GM21360 (cell line): Measurements from ENCODE around the gene NECTIN1.

Experiments
- ATAC-seq: cut with Tn5 transposase; IDR thresholded peaks from one replicate; pipeline ENCODE4 v1.9.1; 2021; ENCODE audit warnings: mild to moderate bottlenecking, moderate library complexity; ENCODE audit not compliant: unreplicated experiment

The NECTIN1 gene

DNA sequence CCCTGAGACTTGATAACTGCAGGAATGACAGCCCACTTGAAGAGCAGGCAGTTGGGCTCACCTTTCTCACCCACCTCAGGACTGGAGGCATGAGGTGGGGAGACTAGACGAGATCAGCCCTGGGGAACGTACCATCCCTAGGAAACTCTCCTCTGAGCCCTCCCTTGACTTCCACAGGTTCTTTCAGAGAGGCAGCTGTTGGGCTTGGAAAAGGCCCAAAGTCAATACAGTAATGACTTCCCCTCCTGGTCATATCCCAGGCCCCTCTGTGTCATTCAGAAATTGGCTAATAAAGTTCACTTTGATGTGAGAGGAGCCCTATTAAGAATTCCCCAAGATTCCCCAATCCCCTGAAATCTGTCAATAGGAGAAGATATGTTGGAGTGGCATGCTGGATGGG, 5.8 kb upstream of the NECTIN1 start:
- ATAC-seq, result no peak

DNA sequence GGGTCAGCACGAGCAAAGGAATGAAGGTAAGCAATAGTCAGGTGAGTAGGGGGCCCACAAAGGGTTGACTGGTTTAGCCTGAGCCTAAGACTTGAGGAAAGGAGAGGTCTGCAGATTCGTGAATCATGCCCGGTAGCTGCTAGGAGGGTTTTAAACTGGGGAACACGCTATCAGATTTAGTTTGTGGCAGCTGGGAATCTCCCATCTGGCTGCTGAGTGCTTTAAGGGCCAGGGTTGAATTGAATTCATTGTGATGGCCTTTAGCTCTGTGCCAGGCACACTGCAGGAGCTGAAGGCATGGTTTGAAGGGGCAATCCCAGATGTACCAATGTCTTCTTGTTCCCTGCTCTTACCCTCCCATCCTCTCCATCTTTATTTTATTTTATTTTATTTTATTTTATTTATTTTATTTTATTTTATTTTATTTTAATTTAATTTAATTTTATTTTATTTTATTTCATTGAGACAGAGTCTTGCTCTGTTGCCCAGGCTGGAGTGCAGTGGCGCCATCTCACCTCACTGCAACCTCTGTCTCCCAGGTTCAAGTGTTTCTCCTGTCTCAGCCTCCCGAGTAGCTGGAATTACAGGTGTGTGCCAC, 1.9 kb upstream of the NECTIN1 start:
- ATAC-seq, result no peak

DNA sequence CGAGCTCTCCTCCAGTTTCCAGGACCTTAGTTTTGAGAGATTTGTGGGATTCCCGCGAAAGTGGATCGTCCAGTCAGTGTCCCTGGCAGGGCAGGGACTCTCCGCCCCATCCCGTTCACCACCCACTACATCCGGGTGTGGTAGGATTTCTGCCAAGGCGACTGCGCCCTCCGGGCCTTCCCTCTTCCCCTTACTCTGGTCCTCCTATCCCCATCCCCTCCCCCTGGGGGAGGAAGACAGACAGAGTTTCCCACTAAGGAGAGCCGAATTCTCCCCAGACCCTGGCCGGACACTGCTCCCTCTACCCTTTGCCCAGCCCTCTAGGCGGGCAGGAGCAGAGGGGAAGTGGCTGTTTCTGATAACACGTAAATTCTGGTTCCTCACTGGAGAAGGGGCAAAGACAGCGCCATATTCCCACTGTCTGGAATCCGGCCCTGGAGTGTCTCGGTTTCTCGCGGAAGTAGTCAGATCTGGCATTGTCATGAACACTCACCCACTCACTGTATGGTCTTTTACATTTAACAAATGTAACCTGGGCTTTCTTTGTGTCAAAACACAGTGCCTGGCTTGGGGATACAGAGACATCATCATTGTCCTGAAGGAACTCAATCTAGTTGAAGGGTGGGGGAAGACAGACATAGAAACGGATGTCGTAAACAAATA, 1.1 kb upstream of the NECTIN1 start:
- ATAC-seq, result no peak

DNA sequence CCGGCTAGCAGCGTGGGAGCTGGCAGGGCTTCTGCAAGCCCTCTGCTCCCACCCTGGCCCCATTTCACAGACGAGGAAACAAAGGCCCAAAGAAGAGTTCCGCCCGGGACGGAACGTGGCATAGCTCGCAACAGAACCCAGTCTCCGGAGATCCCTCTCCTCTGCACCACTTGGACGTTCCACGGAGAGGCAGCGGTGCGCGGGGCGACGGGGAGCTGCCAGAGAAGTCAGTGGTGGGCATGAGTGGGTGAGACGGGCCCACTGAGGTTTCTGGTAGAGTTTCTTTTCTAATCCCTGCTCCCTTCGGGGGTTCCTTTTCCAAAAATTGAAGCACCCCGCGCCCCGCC, 554 bp upstream of the NECTIN1 start:
- peak; percentile 11 for ATAC-seq

DNA sequence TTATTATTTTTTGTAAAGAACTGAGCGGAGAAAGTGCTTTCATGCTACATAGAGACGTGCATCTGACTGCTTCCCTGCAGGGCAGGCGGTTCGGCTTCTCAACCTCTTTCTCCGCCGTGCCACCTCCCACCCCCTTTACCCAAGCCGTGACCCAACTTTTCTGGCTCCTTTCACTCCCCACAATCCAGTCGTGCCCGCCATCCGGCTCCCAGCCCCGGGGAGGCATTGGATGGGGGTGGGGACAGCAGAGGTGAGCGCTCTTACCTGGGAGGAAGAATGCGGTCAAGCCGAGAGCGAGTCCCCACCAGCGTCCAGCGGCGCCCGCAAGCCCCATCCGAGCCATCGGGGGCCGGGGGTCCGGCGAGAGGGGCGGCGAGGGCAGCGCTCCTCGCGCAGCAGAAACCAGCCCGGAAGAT, 781 bp downstream of the NECTIN1 start:
- ATAC-seq, result no peak

DNA sequence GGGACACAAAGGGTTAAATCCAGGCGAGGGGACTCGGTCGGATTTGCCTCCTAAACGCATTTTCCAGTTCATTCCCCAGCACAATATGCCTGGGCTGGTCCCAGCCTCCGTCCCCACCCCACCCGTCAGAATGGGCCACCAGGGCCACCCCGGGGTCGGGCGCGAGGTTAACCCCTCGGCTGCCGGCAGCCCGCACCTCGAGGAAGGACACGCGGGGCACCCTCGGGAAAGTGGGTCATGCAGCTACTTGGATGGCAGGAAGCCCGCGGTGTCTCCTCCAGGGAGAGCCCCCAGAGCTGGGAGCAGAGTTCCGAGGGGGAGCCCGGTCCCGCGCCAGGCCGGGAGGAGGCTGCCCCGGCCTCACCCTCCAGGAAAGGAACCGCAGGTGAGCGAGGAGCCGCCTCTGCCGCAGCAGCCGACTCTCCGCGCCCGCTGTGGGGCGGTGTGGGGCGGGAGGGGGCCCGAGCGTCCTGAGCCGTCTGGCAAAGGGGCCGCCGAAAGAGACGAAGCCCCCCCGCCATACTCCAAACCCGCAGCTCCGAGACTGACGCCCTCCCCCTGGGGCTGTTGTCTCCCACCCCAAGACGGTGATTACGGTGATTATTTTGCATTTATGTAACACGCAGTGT, 1.4 kb downstream of the NECTIN1 start:
- no peak for ATAC-seq

DNA sequence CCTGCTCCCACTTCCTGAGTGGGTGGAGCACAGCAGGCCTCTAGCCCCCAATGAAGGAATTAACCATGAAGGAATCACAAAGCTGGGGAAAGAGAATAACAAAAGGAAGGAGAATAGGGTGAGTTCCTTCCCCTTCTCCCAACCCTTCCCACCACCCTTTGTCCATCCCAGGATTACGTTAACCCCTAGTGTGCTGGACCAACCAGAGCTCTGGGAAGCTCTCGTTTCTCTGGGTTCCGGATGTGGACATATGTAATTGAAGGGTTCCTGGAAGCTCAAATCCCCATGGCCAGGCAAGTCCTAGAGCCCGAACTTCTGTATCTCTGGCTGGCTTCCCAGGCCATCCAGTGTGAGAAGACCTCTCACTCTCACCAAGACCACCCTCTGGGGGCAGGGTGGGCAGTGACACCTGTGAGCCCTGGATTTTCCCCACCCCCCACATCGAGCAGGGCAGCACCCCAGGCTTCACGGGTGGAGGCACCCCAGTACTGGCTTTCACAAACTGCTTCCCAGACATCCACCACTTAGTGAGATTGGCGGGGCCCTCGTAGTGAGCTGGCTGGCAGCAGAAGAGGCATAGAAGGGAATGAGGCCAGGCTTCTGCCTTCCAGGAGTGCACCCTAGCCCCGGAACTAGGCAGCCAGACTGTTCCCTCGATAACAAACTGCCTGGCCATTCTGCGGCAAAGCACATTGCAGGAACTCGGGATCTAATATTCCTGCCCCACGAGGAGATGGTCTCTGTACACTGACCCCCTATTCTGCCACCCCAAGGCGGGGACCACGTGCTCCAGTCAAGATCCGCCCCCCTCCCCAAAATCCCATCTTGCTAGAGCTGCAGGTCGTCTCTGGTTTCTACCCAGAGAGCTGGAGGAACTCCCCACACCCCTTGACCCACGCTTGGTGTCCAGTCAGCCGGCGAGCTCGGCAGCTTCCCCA, 2.1 kb downstream of the NECTIN1 start:
- ATAC-seq, result no peak

DNA sequence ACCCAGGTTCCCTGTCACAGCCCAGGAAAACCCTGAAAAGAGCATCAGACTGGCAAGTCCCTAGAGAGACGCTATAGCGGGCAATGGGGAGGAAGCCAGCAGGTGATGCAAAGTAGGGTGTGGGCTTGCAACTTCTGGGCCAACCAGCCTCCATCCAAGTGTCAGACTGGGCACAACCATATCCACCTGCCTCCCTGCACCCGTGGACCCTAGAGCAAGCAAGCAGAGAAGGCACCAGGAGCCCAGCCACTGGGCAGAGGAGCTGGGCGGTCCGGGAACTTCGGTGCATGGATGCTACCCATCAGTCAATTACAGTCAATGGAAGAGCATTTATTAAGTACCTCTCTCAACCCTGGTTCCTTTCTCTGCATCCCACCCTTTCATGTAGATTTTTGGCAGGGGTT, 2.8 kb downstream of the NECTIN1 start:
- no peak for ATAC-seq

DNA sequence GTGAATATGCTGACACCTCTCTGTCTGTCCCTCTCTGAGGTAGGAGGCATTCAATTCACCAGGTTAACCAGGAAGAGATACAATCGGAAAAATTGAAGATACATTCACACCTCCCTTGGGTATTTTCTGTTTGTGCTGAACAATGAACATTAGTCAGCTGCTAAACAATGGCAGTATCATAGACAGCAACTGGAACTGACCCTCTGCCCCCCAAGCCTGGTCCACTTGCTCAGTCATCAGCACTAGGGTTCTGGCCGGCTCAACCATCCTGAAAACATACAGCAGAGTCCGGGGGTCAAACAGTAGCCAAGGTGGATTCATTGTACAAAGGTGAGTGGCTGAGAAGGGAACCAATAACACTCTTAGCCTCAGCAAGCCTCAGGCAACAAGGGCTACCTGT, 4.0 kb downstream of the NECTIN1 start:
- ATAC-seq, result no peak

DNA sequence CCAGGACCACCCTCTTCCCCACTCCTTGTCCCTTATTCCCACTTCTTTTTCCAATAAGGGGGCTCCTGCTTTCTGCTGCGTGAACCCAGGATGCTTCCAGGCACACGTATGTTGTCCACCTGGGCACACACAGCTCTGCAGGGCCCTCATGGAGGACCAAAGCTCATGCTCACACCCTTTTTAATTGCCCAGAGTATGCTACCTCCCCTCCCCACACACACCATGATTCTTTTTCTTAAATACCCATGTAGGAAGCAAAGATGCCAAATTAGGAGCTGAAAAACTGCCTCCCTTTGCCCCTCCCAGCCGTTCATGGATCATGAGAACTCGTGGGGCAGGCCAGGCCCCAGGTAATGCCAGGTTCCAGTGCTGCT, 5.1 kb downstream of the NECTIN1 start:
- no peak for ATAC-seq

DNA sequence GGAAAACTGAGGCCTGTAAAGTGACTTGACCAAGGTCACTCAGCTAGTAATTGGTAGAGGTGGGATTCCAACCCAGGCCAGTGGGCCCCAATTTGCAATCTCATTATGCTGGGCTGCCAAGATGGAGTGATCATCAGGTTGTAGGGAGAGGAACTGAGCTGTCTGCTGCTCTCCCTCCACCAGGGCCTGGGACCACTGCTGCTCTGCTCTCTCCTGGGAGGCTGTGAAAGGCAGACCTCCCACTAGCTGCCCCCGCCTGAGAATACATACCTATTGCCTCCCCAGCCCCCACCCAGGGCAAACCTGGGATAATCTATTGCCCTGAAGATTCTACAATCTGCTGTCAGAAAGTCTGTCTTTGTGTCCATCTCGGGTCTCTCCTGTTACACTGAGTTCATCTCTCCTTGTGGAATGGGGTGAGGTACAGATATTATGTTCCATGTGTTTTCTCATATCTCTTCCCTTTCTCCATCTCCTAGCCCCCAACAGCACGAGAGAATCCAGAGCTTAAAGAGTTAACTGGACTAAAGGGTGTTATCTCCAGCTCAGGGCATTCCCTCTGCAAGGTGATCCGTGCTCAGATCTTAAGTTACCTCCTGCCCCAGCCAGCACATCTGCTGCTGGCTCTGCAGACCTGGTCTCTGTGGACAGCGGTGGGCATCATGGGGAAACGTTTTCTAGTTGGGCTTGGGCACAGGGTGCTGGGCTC, 5.6 kb downstream of the NECTIN1 start:
- no peak for ATAC-seq

DNA sequence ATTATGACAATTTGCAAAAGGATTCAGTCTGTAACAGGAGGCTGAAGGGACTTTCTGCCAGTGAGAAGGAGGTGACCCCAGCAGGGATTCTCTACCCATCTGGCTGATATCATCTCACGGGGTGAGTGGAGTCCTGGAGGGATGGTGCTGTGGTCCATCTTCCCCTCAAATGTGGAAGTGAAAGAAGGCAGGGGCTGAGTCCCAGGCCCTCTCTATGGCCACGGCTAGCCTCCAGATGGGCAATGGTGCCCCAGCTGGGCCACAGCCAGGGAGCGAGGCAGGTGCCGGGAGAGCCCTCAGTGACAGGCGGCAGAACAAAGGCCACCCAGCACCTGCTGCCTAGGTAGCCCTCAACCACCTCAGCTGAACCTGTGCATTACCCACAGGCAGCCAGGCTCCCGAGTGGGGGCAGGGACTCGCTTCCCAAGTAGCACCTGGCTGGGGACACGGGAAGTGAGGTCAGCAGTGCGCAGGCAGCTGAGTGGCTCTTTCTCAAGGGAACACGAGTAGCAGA, 6.7 kb downstream of the NECTIN1 start:
- no peak for ATAC-seq

DNA sequence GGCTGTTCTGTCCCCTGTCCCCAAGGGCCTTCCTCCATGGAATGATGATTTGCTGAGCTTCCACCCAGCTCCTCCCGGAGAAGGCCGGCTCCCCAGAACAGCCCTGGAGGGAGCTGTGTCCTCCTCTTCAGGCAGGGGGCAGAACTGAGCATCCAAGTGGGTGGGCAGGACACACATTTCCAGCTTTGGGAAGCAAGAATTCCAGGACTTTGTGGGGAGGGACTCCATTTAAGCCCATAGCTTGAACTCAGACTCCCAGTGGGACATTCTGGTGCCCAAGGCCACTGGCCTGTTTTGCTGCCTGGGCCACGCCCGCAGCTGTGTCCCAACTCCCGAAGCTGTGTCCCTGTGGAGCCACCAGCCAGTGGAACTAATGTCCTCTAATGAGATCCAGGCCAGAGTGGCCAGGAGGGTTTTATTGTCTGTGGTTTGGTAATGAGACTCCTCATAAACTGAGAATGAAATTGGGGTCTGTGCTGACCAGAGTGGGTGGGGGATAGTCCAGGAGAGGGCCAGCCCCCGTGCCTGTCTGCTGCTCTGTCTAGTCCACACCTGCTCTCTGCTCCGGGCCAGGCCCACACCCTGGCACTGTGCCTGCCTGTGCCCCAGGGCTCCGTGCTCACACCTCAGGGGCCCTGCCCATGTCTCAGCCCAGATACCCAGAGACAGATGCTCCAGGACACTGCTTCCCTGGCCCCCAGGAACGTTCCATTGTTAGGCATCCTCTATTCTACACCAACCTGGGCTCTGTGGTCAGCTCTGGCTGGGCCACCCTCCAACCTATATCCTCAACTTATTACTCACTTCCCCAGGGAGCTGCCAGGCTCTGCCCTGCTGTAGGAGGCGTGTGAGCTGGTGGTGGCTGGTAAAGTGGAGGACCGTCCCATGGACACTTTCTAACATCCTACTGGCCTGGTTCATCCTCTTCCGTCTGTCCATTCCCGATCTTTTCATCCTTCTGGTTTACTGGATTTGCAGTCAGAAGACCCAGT, 7.6 kb downstream of the NECTIN1 start:
- ATAC-seq, result no peak

DNA sequence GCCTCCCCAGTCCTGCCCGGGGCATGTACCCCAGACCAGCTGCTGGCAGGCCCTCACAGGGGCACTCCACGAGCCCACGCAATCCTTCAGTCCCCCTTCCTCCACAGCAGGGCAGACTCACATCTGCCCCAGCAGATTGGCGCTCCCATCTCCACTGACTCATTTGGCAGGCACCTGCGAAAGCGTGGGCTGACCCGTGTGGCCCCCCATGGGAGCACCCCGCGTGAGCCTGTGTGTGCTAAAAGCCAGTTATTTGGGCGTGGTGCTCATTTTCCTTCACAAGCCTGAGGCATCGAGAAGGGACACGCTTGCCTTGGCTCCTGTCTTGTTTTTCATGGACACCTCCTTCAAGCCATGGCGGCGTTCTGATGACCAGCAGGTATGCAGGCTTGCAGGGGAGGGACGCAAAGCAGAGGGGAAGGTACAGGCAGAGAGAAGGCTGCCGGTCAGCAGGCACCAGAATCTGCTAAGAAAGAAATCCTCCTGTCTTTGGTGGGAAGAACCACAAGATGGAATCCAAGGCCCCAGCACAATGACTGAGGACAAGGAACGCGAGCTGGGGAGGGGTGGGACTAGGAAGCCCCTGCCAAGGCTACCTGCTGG, 8.6 kb downstream of the NECTIN1 start:
- no peak for ATAC-seq

DNA sequence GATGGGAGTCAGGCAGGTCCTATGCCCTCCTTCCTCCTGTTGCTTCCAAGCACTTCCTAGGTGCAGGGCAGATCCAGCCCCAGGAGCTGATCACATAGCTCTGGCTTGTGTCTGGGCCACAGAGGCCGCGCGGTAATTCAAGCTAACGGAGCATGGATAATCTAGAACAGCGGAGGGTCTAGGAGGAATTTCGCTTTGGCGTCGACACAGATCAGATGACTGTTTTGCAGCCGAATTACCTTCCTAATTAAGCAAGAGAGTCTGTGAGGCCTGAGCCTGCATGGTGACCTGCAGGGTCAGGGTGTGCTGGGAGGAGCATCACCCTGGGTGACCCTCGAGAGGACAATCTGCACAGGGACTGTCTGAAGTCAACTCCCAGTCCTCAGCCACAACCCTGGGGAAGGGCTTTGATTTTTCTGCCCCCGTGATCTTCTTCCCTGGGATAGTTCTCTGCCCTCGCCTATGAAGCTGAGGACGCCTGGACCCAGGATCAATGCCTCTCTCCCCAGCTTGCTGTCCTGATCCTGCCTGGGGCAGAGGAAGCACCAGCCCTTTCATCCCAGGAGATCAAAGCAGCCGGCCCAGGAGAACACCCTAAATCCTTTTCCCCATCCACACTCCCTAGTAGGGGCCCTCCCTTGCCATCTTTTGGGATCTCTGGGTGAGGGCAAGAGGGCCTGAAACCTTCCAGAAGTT, 11.0 kb downstream of the NECTIN1 start:
- no peak for ATAC-seq

DNA sequence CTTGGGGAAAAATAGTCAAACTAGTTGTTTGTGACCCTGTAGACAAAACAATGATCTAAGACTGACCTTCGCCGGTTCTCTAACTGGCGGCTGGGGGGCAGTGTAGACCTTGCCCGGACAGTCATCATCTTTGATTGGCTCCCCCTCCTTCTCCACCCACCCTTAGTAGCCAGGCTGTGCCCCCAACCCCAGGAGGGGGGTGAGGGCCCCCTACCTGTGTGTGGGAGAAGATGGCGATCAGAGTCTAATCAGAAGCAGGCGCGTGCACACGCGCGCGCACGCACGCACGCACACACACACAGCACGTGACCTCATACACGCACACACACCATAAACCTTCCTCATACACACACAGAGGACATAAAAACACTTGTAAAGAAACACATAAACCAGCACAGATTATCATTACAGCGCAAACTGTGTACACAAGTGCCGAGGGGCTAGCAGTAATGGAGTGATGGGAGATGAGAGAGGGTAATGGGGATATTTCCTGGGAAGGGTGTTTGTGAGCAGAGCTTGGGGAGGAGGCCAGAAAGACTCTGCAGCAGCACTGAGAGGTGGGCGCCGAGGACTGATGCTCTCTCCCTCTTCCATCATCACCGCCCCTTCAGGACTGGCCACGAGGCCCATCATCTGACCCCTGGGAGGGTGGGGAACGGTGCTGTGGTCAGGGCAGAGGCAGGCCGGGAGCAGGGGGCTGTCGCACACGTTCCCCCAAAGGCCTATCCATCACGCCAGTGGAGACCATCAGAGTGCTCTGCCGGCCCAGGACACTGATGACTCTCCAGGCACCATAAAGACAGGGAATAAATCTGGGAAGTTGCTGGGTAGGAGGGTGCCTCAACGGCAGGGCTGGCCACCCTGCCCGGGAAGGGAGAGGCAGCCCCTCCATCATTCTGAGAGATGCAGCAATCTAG, 12.2 kb downstream of the NECTIN1 start:
- ATAC-seq, result no peak

DNA sequence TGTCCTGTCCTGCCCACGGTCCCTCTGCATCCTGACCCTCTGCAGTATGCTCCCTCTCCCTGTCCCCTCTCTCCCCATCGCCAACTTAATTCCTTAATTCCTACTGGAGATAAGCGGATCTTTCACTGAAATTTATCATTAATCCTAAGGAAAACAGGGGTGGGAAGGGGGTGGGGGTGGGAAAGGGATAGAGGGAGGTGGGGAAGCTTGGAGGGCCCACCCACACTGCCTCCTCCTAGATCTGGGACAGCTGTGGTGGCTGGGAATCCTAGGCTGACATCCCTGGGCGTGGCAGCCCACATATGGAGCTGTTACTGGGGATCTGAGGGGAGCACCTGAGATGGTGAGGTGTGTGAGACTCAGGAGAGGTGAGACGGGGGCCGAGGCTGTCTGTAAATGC, 14.4 kb downstream of the NECTIN1 start:
- no peak for ATAC-seq

DNA sequence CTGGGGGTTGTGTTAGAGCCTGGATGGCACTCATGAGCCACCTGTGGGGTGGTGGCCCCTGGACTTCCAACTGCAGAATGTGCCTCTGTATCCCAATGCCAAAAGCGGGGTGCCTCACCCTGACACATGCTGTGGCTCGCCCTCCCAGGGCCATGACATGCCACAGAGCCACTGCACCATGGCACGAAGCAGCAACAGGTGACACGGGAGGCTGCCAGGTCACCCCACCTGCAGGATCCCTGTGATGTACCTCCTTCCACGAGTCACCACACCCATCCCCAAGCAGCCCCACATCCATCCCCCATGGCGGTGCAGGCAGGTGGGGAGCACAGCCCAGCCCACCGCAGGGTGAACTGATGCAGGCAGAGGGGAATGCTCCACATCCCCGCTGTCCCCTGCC, 14.8 kb downstream of the NECTIN1 start:
- no peak for ATAC-seq
